ENCODE measurements around the gene CARMIL1.
"Not testable (repeated sequence)": the region's sequence is repeated elsewhere in the genome, so short reads cannot be mapped to it uniquely, and the experiment has no call there.

The CARMIL1 gene

GRCh38 chr6:25411316-25411950 is 132.3 kb downstream of the CARMIL1 start:
- no peak for DNase-seq (ENCODE audit: low spot score)

DNA sequence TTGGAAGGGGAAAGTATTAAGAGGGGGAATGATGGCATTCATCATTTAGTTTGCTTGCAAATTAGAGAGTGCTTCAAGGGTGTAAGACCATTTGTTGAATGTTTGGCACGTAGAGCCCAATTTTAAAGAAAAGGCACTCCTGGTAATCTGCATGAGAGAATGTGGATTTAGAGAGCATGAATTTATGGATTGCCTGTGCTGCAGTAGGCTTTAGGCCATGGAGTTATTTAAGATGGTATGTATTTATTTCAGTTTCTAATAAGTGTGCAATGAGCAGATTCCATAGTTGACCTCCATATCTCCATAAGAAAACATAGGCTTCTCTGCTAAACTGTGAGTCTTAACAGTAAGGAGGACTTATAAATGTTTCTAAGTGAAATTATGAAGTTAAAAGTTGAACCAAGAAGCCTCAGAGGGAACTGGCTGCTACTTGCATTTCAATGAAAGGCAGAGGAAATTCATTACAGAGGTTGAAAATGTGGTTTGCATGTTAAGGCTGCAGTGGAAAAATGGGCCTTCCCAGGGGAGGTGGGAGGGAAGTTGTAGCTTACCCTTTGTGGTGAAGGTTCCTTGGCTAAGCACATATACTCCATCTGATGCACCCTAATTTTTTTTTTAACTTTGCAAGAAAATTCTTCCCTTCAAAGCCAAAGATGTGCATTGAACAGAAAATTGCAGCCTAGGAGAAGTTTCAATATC is 134.2 kb downstream of the CARMIL1 start:
- DNase-seq (ENCODE audit: low spot score), result no peak

DNA sequence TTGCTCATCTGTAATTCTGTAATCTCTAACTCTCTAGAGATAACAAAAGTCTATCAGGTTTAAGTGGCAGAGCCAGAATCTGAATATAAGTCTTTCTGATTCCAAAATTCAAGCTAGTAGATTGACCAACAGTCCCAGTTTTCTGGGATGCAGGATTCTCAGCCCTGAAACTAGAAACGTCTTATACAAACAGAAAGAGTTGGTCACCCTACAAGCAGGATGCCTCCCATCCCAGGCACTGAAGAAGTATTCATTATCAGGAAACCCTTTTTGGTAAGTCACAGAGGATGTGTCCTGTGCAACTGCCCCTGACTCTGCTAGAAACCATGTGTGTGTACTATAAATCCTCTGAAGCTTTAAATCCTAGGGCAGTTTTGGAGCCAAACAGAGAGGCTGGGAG is 135.0 kb downstream of the CARMIL1 start:
- no peak for DNase-seq (ENCODE audit: low spot score)

GRCh38 chr6:25414755-25415154 is 135.6 kb downstream of the CARMIL1 start:
- DNase-seq (ENCODE audit: low spot score), result no peak

DNA sequence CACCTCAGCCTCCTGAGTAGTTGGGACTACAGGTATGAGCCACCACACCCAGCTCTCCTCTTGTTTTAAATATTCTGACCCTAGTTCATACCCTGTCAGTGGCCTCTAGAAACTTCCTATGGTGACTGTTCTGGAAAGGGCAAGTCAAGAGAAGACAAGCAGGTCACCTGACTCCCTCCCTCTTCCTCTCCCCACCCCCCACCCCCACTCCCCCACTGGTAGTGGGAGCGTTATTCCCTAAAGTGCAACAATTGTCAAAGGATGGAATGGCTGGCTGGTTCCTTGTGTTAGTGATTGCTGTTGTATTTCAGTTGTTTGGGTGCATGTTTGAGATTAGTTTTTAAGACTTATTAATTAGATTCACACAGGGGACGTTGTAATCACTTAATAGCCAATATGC is 136.1 kb downstream of the CARMIL1 start:
- no peak for DNase-seq (ENCODE audit: low spot score)

DNA sequence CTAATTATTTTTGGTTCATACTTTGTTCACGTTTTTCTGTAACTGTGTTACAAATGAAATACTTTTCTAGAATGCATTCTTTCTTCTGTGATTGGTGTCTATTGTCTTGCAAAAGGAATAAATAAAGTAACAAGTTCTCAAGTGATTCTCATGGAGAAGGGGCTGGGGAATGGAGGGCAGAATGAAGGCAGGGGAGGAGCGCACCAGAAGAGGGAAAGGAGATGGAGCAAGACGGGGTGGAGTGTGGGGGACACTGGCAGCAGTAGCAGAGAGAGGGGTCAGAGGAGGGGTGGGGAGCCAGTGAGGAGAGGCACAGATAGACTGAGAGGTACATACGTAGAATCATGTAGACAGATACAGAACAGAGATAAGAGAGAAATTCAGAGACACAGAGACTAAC is 136.5 kb downstream of the CARMIL1 start:
- no peak for DNase-seq (ENCODE audit: low spot score)

DNA sequence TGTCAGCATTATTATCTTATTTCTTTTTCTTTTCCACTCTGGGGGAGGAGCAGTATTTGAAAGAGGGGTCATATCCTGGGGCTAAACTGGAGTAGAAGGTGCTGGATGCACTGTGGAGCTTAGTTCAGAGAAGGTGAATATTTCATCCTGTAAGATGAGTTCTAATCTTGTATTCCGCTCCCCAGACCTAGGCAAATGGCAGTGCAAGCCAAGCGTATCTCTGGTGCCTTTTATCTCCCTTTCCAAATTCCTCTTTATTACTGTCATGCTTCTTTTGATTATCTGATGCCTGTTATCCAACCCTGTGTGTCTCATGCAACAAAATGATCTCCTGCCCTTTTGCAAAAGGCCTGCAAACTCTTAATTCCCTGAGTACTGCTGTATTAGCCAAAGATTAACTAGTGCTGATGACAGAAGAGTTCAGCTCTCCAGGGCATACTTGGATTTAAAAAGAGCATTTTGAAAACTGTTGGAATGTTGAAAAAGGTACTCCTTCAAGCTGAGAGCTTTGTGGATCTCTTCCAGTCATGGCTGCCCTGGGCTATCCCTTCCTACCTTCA is 138.0 kb downstream of the CARMIL1 start:
- no peak for DNase-seq (ENCODE audit: low spot score)

- DNase-seq (ENCODE audit: low spot score), result no peak
Observed at GRCh38 chr6:25418454-25419052, 139.4 kb downstream of the CARMIL1 start.

GRCh38 chr6:25419879-25420278 is 140.7 kb downstream of the CARMIL1 start:
- no peak for DNase-seq (ENCODE audit: low spot score)

- no peak for DNase-seq (ENCODE audit: low spot score)
Observed at GRCh38 chr6:25423358-25423757, 144.2 kb downstream of the CARMIL1 start.

GRCh38 chr6:25424303-25424702 is 145.1 kb downstream of the CARMIL1 start:
- DNase-seq (ENCODE audit: low spot score), result no peak

DNA sequence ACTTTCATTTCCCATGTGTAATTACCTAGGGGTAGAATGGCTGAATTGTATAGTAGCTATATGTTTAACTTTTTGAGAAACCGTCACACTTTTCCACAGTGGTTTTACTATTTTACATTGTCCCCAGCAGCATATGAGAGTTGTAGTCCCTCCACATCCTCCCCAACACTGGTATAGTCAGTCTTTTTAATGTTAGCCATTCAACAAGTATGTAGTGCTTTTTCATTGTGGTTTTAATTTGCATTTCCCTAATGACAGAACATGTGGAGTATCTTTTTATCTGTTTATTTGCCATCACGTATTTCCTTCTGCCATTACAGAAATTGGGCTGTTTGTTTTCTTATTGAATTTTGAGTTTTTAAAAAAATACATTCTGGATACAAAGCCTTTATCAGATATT is 148.4 kb downstream of the CARMIL1 start:
- DNase-seq (ENCODE audit: low spot score), result no peak

GRCh38 chr6:25428758-25429317 is 149.7 kb downstream of the CARMIL1 start:
- no peak for DNase-seq (ENCODE audit: low spot score)

- no peak for DNase-seq (ENCODE audit: low spot score)
Observed at GRCh38 chr6:25431306-25431974, 152.3 kb downstream of the CARMIL1 start.

- DNase-seq (ENCODE audit: low spot score), result no peak
Observed at GRCh38 chr6:25431975-25432307, 152.8 kb downstream of the CARMIL1 start.

GRCh38 chr6:25434921-25435320 is 155.7 kb downstream of the CARMIL1 start:
- no peak for DNase-seq (ENCODE audit: low spot score)

DNA sequence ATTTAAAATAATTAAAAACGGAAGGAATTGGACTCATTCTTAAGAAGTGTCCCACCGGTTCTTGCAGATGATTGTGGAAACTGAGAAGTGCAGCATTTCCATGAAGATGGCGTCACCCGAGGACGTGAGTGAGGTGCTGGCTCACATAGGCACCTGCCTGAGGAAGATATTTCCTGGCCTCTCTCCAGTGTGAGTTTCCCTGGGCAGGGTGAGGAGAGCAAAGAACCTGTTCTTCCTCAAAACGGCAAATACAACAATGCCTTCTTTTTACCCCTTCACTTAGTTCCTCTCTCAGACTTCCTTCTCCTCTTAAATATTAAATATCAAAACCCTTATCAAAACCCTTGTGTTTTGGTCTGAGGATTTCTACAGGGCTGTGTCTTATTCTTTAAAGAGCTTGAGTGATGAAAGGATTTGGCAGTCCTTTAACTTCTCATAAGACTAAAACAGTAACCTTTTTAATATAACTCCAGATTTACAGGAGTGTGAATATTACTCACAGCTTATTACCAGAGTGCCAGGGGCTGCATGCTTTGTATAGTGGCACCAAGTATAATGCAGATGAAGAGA is 156.3 kb downstream of the CARMIL1 start:
- DNase-seq (ENCODE audit: low spot score), result no peak

GRCh38 chr6:25436760-25437159 is 157.6 kb downstream of the CARMIL1 start:
- DNase-seq (ENCODE audit: low spot score), result no peak

- no peak for DNase-seq (ENCODE audit: low spot score)
Observed at GRCh38 chr6:25439368-25439767, 160.2 kb downstream of the CARMIL1 start.

GRCh38 chr6:25441663-25442270 is 162.6 kb downstream of the CARMIL1 start:
- DNase-seq (ENCODE audit: low spot score), result no peak

GRCh38 chr6:25442898-25443297 is 163.7 kb downstream of the CARMIL1 start:
- DNase-seq (ENCODE audit: low spot score), result no peak

DNA sequence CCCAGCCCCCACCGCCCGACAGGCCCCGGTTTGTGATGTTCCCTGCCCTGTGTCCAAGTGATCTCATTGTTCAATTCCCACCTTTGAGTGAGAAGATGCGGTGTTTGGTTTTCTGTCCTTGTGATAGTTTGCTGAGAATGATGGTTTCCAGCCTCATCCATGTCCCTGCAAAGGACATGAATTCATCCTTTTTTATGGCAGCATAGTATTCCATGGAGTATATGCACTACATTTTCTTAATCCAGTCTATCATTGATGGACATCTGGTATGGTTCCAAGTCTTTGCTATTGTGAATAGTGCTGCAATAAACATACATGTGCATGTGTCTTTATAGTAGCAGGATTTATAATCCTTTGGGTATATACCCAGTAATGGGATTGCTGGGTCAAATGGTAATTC is 165.3 kb downstream of the CARMIL1 start:
- DNase-seq (ENCODE audit: low spot score), result not testable (repeated sequence)
